ENCODE measurements around the gene PIK3R4. TPM values are rescaled to one million over a fixed set of nuclear protein-coding genes. Genes with fewer than 3 reads are reported as not detected.

Gene PIK3R4
- total and polyA plus RNA-seq, 5 experiments from 2014 or later, result 12.0 to 36.9 (median 31.6) TPM

GRCh38 chr3:130761730-130762311 is 15.2 kb upstream of the PIK3R4 start:
- Mint-ChIP-seq H3K9me3 (no peaks in the 10 kb centered on the region), H3K27ac (no peak overlapping the region), H3K4me3 (no peak overlapping the region), H3K36me3 (no peaks in the 10 kb centered on the region), H3K4me1 (no peaks in the 10 kb centered on the region), H3K27me3 (peaks cover 5 to 47% (median 18%) of the 10 kb centered on the region in 5 donors)
- DNase-seq, result no peak
- POLR2A ChIA-PET, result no interaction called here
- ATAC-seq, result no peak

- Mint-ChIP-seq H3K4me1 (no peaks in the 10 kb centered on the region), H3K9me3 (no peaks in the 10 kb centered on the region), H3K4me3 (no peak overlapping the region), H3K27ac (no peak overlapping the region), H3K36me3 (no peaks in the 10 kb centered on the region), H3K27me3 (peaks cover 5 to 43% (median 16%) of the 10 kb centered on the region in 5 donors)
- ATAC-seq (no peak), DNase-seq (no peak)
- POLR2A ChIA-PET, result no interaction called here
Observed at GRCh38 chr3:130760922-130761321, 14.3 kb upstream of the PIK3R4 start.

GRCh38 chr3:130759692-130760338 is 13.2 kb upstream of the PIK3R4 start:
- peak overlapping the region in 1 of 10 donors; percentile 61 for H3K27ac Mint-ChIP-seq
- peak; percentile 82 to 84 for ATAC-seq
- POLR2A ChIA-PET, result no interaction called here
- no peaks in the 10 kb centered on the region for H3K36me3 Mint-ChIP-seq
- no peaks in the 10 kb centered on the region for H3K9me3 Mint-ChIP-seq
- peaks cover 1 to 32% (median 12%) of the 10 kb centered on the region in 5 donors for H3K27me3 Mint-ChIP-seq
- DNase-seq, result peak in 9 of 10 donors; percentile 11 to 69 (median 48)
- no peaks in the 10 kb centered on the region for H3K4me1 Mint-ChIP-seq
- no peak overlapping the region for H3K4me3 Mint-ChIP-seq

GRCh38 chr3:130758624-130759369 is 12.2 kb upstream of the PIK3R4 start:
- Mint-ChIP-seq H3K27ac (no peak overlapping the region), H3K4me1 (no peaks in the 10 kb centered on the region), H3K4me3 (no peak overlapping the region), H3K9me3 (no peaks in the 10 kb centered on the region), H3K27me3 (peaks cover 0 to 22% (median 8%) of the 10 kb centered on the region in 5 donors), H3K36me3 (no peaks in the 10 kb centered on the region)
- POLR2A ChIA-PET, result interaction anchor here (1.3 kb wide), 1 partner anchor 135 kb away, joined by 3 read pairs; the partner anchor contains the start of gene ATP2C1
- no peak for ATAC-seq
- DNase-seq, result no peak

- H3K27me3 Mint-ChIP-seq, result peaks cover 0 to 11% (median 3%) of the 10 kb centered on the region in 5 donors
- no peak overlapping the region for H3K27ac Mint-ChIP-seq
- H3K9me3 Mint-ChIP-seq, result no peaks in the 10 kb centered on the region
- no peaks in the 10 kb centered on the region for H3K36me3 Mint-ChIP-seq
- no peak overlapping the region for H3K4me3 Mint-ChIP-seq
- no peak for ATAC-seq
- POLR2A ChIA-PET, result no interaction called here
- no peaks in the 10 kb centered on the region for H3K4me1 Mint-ChIP-seq
- DNase-seq, result no peak
Observed at GRCh38 chr3:130757611-130758150, 11.1 kb upstream of the PIK3R4 start.

- no peak overlapping the region for H3K4me3 Mint-ChIP-seq
- ATAC-seq (no peak), DNase-seq (no peak)
- no peaks in the 10 kb centered on the region for H3K4me1 Mint-ChIP-seq
- no peak overlapping the region for H3K27ac Mint-ChIP-seq
- H3K36me3 Mint-ChIP-seq, result no peaks in the 10 kb centered on the region
- H3K9me3 Mint-ChIP-seq, result no peaks in the 10 kb centered on the region
- POLR2A ChIA-PET, result no interaction called here
- H3K27me3 Mint-ChIP-seq, result no peaks in the 10 kb centered on the region
Observed at GRCh38 chr3:130755666-130756065, 9.0 kb upstream of the PIK3R4 start.

GRCh38 chr3:130748981-130749380 is 2.4 kb upstream of the PIK3R4 start:
- no peak for DNase-seq
- Mint-ChIP-seq H3K27me3 (peaks cover 0 to 4% (median 0%) of the 10 kb centered on the region in 5 donors), H3K27ac (no peak overlapping the region), H3K9me3 (peaks cover 0 to 3% (median 0%) of the 10 kb centered on the region in 9 donors), H3K4me1 (peaks cover 13 to 30% (median 27%) of the 10 kb centered on the region in 4 donors), H3K36me3 (peaks cover 0 to 5% (median 4%) of the 10 kb centered on the region in 3 donors), H3K4me3 (no peak overlapping the region)
- POLR2A ChIA-PET, result interaction anchor here (2.5 kb wide), 1 partner anchor 145 kb away, joined by 13 read pairs; the partner anchor contains the start of gene ATP2C1
- ATAC-seq, result no peak

- H3K4me3 Mint-ChIP-seq, result peak overlapping the region in 9 of 10 donors; percentile 76 to 95 (median 90)
- peaks cover 18 to 35% (median 32%) of the 10 kb centered on the region in 4 donors for H3K4me1 Mint-ChIP-seq
- POLR2A ChIA-PET, result interaction anchor here (2.5 kb wide), 1 partner anchor 145 kb away, joined by 13 read pairs; the partner anchor contains the start of gene ATP2C1
- ATAC-seq (no peak), DNase-seq (no peak)
- H3K36me3 Mint-ChIP-seq, result peaks cover 4 to 10% (median 8%) of the 10 kb centered on the region in 3 donors
- peaks cover 0 to 3% (median 0%) of the 10 kb centered on the region in 9 donors for H3K9me3 Mint-ChIP-seq
- peaks cover 0 to 4% (median 0%) of the 10 kb centered on the region in 5 donors for H3K27me3 Mint-ChIP-seq
- H3K27ac Mint-ChIP-seq, result peak overlapping the region; percentile 81 to 98 (median 94)
Observed at GRCh38 chr3:130748467-130748861, 1.8 kb upstream of the PIK3R4 start.

GRCh38 chr3:130743354-130743753 is 3.3 kb downstream of the PIK3R4 start:
- H3K4me3 Mint-ChIP-seq, result peak overlapping the region in 9 of 10 donors; percentile 43 to 75 (median 62)
- no peak for DNase-seq
- peaks cover 38 to 78% (median 72%) of the 10 kb centered on the region in 4 donors for H3K4me1 Mint-ChIP-seq
- H3K9me3 Mint-ChIP-seq, result peaks cover 0 to 3% (median 0%) of the 10 kb centered on the region in 9 donors
- POLR2A ChIA-PET, result interaction anchor here (1.0 kb wide), 1 partner anchor 150 kb away, joined by 3 read pairs; no protein-coding TSS in a partner anchor
- peaks cover 6 to 52% (median 43%) of the 10 kb centered on the region in 3 donors for H3K36me3 Mint-ChIP-seq
- H3K27ac Mint-ChIP-seq, result peak overlapping the region in 3 of 10 donors; percentile 17 to 86 (median 29)
- peaks cover 0 to 4% (median 0%) of the 10 kb centered on the region in 5 donors for H3K27me3 Mint-ChIP-seq
- ATAC-seq, result no peak

- H3K4me3 Mint-ChIP-seq, result peak overlapping the region in 9 of 10 donors; percentile 18 to 55 (median 46)
- peak overlapping the region in 3 of 10 donors; percentile 30 to 50 (median 43) for H3K27ac Mint-ChIP-seq
- peaks cover 0 to 4% (median 0%) of the 10 kb centered on the region in 5 donors for H3K27me3 Mint-ChIP-seq
- peaks cover 39 to 87% (median 79%) of the 10 kb centered on the region in 4 donors for H3K4me1 Mint-ChIP-seq
- POLR2A ChIA-PET, result no interaction called here
- ATAC-seq, result no peak
- peaks cover 0 to 3% (median 0%) of the 10 kb centered on the region in 9 donors for H3K9me3 Mint-ChIP-seq
- DNase-seq, result no peak
- H3K36me3 Mint-ChIP-seq, result peaks cover 6 to 61% (median 46%) of the 10 kb centered on the region in 3 donors
Observed at GRCh38 chr3:130741946-130742610, 4.6 kb downstream of the PIK3R4 start.

GRCh38 chr3:130739848-130740247 is 6.8 kb downstream of the PIK3R4 start:
- peaks cover 39 to 78% (median 68%) of the 10 kb centered on the region in 4 donors for H3K4me1 Mint-ChIP-seq
- peak overlapping the region in 1 of 10 donors; percentile 15 for H3K27ac Mint-ChIP-seq
- peaks cover 6 to 80% (median 46%) of the 10 kb centered on the region in 3 donors for H3K36me3 Mint-ChIP-seq
- no peaks in the 10 kb centered on the region for H3K9me3 Mint-ChIP-seq
- DNase-seq, result no peak
- POLR2A ChIA-PET, result interaction anchor here (0.6 to 0.7 kb wide), 3 partner anchors 13 to 758 kb away, joined by 3 read pairs; partner anchors contain the start of gene ATP2C1
- H3K4me3 Mint-ChIP-seq, result peak overlapping the region in 2 of 10 donors; percentile 2 to 9
- H3K27me3 Mint-ChIP-seq, result no peaks in the 10 kb centered on the region
- no peak for ATAC-seq

GRCh38 chr3:130738241-130738640 is 8.4 kb downstream of the PIK3R4 start:
- no peak overlapping the region for H3K4me3 Mint-ChIP-seq
- peaks cover 28 to 62% (median 52%) of the 10 kb centered on the region in 4 donors for H3K4me1 Mint-ChIP-seq
- H3K36me3 Mint-ChIP-seq, result peaks cover 0 to 83% (median 39%) of the 10 kb centered on the region in 3 donors
- no peaks in the 10 kb centered on the region for H3K9me3 Mint-ChIP-seq
- ATAC-seq, result no peak
- no peak for DNase-seq
- peak overlapping the region in 1 of 10 donors; percentile 41 for H3K27ac Mint-ChIP-seq
- POLR2A ChIA-PET, result no interaction called here
- H3K27me3 Mint-ChIP-seq, result no peaks in the 10 kb centered on the region
